Psoas muscle (tissue), 8 donors: ENCODE results near the gene TUBG1. TPM values are rescaled to one million over a fixed set of nuclear protein-coding genes. Genes with fewer than 3 reads are reported as not detected.
A peak's percentile ranks its signal among the peaks of the same experiment; 100 is the strongest.

Experiments
- ATAC-seq, 4 donors: fragments of 200-7000 bp; cut with Tn5 transposase; one replicate each; pipeline ENCODE4 v1.9.1; 2020; ENCODE audit warnings: moderate library complexity in 3 of 4, mild to moderate bottlenecking in 2 of 4
- DNase-seq, 2 donors: peaks; one replicate each; pipeline ENCODE4 v3.0.0-alpha.2; 2020
- H3K27ac ChIP-seq: fragments of 200-600 bp; one replicate; pipeline ENCODE4 v1.8.0; 2022
- H3K27me3 ChIP-seq, 3 donors: fragments of 200-600 bp in 1 of 3; one replicate each; pipeline versions ENCODE4 v1.6.1 to v1.8.0; 2013 to 2022; ENCODE audit warnings: low read length in 2 of 3, mild to moderate bottlenecking in 2 of 3, moderate library complexity in 1 of 3; ENCODE audit not compliant: insufficient read depth in 3 of 3
- H3K36me3 ChIP-seq, 2 donors: fragments of 200-600 bp in 1 of 2; one replicate each; pipeline versions ENCODE4 v1.6.1 to v1.8.0; 2013 to 2022; ENCODE audit warnings: low read depth in 1 of 2, mild to moderate bottlenecking in 1 of 2, moderate library complexity in 1 of 2; ENCODE audit not compliant: insufficient read depth in 1 of 2
- H3K4me1 ChIP-seq: fragments of 200-600 bp; one replicate; pipeline ENCODE4 v1.8.0; 2022
- H3K4me3 ChIP-seq: fragments of 200-600 bp; one replicate; pipeline ENCODE4 v1.8.0; 2022; ENCODE audit warnings: mild to moderate bottlenecking
- H3K9me3 ChIP-seq: fragments of 200-600 bp; one replicate; pipeline ENCODE4 v1.8.0; 2022
- WGBS, 3 donors: extraction: QIAGEN DNeasy Blood & Tissue Kit; methylation state at CpG; one replicate each; pipeline versions ENCODE4 v1.1.6 to v1.1.7; 2013; 5-methylcytosine and 5-hydroxymethylcytosine counted together
- intact Hi-C, 2 donors: fragments of 100-400 bp; cut with DNase I; formaldehyde crosslinking; loops; one replicate each; pipeline versions ENCODE4 v1.11.0 to v1.14.2; 2022
- polyA plus RNA-seq, 3 donors: library from polyadenylated mRNA; stranded (reverse); fragments of 200-250 nt; gene quantifications; one replicate each; pipeline ENCODE4 v1.2.3, GENCODE V29; 2013
- total RNA-seq, 4 donors: library from RNA; stranded (reverse); fragmentation: NEBNext Ultra II Directional in 2 of 4; extraction: Animal tissue kit (Norgen Biotek cat#: 25700) in 2 of 4; gene quantifications; one replicate each; pipeline versions ENCODE4 v1.2.1 to v1.2.4, GENCODE V29; 2021 to 2023
- TF ChIP-seq, protein P1 (sequence below): fragments of 200-600 bp; IDR thresholded peaks from one replicate; pipeline ENCODE4 v1.8.0; 2022; ENCODE audit warnings: antibody characterized with exemption
- donor health status: healthy with polysubstance abuse.
- donor health status: DM: no; HTN: no; CAD: no; lungs with moderate emphysema.
- donor health status: Bipolar disorder and iron deficiency.
- donor health status: healthy.
- donor health status: DM: yes; HTN: yes; CAD: no.
- donor health status: DM: no; HTN: no; CAD: no.
- donor health status: DM: no; HTN: no; CAD: no.
- donor health status: DM: yes; HTN: yes; CAD: no.

TUBG1 gene
- total and polyA plus RNA-seq, 7 donors: 46.9 to 90.2 (median 68.8) TPM

DNA sequence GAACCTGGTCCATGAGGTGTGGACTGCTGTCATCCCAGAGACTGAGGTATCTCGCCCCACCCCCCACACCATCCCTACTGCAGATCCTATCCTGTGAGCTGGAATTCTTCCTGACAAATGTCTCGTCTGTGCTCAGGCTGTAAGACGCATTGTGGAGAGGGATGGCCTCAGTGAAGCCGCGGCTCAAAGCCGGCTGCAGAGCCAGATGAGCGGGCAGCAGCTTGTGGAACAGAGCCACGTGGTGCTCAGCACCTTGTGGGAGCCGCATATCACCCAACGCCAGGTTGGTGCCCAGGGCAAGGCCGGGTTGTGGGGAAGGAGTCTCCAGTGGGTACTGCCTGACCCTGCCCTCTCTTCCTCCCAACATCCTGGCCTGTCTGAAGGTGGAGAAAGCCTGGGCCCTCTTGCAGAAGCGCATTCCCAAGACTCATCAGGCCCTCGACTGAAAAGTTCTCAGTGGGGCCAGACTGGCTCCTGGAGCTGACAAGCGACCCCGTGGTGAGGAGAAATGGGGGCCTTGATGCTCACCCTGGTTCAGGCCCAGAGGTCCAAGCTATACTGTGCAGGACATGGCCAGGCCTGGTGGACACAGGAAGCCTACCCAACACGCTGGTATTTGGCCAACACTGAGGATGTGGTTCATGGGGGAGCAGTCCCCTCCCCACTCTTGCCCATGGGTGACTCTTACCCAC lies 43.8 kb upstream of the TUBG1 start:
- H3K9me3 ChIP-seq: no peaks in the 10 kb centered on the region
- DNase-seq (no peak), ATAC-seq (no peak)
- H3K27ac ChIP-seq: peak overlapping the region; percentile 96
- peaks cover 2 to 45% of the 10 kb centered on the region in 2 donors for H3K36me3 ChIP-seq
- WGBS, 3 donors: 87 to 92% (median 91%) methylated on average over 16 of the region's 16 CpGs
- H3K27me3 ChIP-seq: no peaks in the 10 kb centered on the region
- H3K4me3 ChIP-seq: peak overlapping the region; percentile 83
- H3K4me1 ChIP-seq: peaks cover 29% of the 10 kb centered on the region
- intact Hi-C loops: no loop called here
- TF ChIP-seq, protein P1, sequence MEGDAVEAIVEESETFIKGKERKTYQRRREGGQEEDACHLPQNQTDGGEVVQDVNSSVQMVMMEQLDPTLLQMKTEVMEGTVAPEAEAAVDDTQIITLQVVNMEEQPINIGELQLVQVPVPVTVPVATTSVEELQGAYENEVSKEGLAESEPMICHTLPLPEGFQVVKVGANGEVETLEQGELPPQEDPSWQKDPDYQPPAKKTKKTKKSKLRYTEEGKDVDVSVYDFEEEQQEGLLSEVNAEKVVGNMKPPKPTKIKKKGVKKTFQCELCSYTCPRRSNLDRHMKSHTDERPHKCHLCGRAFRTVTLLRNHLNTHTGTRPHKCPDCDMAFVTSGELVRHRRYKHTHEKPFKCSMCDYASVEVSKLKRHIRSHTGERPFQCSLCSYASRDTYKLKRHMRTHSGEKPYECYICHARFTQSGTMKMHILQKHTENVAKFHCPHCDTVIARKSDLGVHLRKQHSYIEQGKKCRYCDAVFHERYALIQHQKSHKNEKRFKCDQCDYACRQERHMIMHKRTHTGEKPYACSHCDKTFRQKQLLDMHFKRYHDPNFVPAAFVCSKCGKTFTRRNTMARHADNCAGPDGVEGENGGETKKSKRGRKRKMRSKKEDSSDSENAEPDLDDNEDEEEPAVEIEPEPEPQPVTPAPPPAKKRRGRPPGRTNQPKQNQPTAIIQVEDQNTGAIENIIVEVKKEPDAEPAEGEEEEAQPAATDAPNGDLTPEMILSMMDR: no peak

- intact Hi-C loops: no loop called here
- Histone ChIP-seq H3K27me3 (no peaks in the 10 kb centered on the region), H3K4me3 (peak overlapping the region; percentile 83), H3K36me3 (peaks cover 2 to 52% of the 10 kb centered on the region in 2 donors), H3K27ac (peak overlapping the region; percentile 96), H3K4me1 (peaks cover 25% of the 10 kb centered on the region), H3K9me3 (no peaks in the 10 kb centered on the region)
- TF ChIP-seq, protein P1: no peak
- 20 to 27% (median 21%) methylated on average over 28 of the region's 28 CpGs for WGBS, 3 donors
- DNase-seq (no peak), ATAC-seq (no peak)
Measured at GRCh38 chr17:42566215-42566882, 43.1 kb upstream of the TUBG1 start.

DNA sequence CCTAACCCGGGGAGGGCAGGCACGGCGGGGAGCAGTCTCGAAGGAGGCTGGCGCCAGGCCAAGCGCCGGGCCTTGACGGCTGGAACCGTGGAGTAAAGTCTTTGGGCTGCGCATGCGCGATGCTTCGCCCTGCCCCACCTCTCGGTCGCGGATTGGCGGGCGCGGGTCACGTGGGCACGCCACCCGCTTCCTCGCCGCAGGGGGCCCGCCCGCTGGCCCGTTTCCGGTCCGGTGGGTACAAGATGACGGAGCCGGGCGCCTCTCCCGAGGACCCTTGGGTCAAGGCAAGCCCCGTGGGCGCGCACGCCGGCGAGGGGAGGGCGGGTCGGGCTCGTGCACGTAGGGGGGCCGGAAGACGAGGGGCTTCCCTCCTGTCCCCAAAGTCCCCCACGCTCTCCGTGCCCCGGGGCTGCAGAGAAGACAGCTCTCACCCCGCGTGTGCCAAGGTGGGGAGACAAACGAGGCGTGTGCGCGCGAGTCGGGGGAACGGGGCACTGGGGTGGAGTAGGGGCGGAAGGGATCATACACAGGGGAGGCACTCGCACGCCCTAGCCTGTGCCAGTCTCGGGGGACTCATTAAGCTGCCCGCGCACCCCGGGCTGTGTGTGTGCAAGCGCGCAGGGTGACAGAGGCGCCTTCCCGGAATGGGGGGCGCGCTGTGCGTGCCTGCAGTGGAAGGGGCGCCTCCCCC lies 42.5 kb upstream of the TUBG1 start, which contains the start of gene MLX:
MLX (plus strand) TSS at position 218 of the 691 bp plus-strand sequence; CDS start at position 243, 25 bp downstream.
- 0 to 1% (median 0%) methylated on average over 47 to 72 of the region's 72 CpGs for whole genome bisulfite sequencing, 3 donors
- TF ChIP-seq, protein P1: no peak
- intact Hi-C loops: no loop called here
- Histone ChIP-seq H3K4me3 (peak within 1 kb of the TSS; percentile 83), H3K9me3 (no peaks in the 10 kb centered on the region), H3K36me3 (peaks cover 2 to 59% of the 10 kb centered on the region in 2 donors), H3K27me3 (no peaks in the 10 kb centered on the region), H3K4me1 (peaks cover 22% of the 10 kb centered on the region), H3K27ac (peak within 1 kb of the TSS; percentile 96)
- peak; percentile 84 to 89 (median 85) for ATAC-seq
- peak; percentile 96 to 98 for DNase-seq

DNA sequence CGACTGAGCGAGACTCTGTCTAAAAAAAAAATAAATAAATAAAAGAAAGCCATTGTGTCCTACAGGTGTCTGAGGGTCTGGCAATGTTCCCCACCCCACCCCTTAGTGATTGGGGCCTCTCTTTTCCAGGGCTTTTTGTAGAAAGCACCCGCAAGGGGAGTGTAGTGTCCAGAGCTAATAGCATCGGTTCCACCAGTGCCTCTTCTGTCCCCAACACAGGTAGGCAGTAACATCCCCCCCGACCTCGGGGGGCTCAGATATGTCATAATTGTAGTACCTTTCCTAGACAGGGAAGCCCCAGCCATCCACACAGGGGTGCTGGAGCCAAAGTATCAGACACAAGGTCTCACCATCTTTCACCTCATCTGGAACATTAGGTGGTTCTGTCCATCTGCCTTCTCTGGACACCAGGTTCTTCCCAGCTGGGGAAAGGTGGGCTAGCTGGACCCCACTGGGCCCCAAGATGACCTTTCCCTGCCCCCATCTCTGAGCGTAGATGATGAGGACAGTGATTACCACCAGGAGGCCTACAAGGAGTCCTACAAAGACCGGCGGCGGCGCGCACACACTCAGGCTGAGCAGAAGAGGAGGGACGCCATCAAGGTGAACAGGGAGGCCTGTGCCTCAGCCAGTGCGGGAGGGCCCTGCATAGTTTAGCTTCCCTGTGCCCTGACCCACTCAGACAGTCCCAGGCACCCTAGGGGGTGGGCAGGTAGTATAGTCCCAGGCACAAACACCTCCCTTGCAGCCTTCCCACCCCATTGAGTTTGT lies 41.0 kb upstream of the TUBG1 start:
- intact Hi-C loops: no loop called here
- Histone ChIP-seq H3K9me3 (no peaks in the 10 kb centered on the region), H3K27me3 (no peaks in the 10 kb centered on the region), H3K36me3 (peaks cover 12 to 74% of the 10 kb centered on the region in 2 donors), H3K4me3 (no peak overlapping the region), H3K4me1 (peaks cover 15% of the 10 kb centered on the region), H3K27ac (peak overlapping the region; percentile 96)
- ATAC-seq (no peak), DNase-seq (no peak)
- TF ChIP-seq, protein P1: no peak
- 84 to 85% (median 85%) methylated on average over 14 of the region's 14 CpGs for WGBS, 3 donors
